DOHH2 (cell line): ENCODE data around the gene ASB6.

Experiments used
- H3F3A ChIP-seq: fragments of 200-600 bp; sonication (generic), shearing (Covaris generic); 2 replicates; pipeline ENCODE4 v1.6.0; 2016; ENCODE audit warnings: antibody characterized with exemption, mild to moderate bottlenecking; ENCODE audit not compliant: control insufficient read depth, insufficient read depth
- H3K27ac ChIP-seq: fragments of 200-600 bp; sonication (generic); 2 replicates; pipeline ENCODE4 v1.5.1; 2014; ENCODE audit warnings: low read depth, mild to moderate bottlenecking, low read length, moderate library complexity
- H3K27me3 ChIP-seq: fragments of 200-600 bp; sonication (generic); 2 replicates; pipeline ENCODE4 v1.6.1; 2014; ENCODE audit warnings: mild to moderate bottlenecking, low read length, mixed read lengths; ENCODE audit not compliant: control insufficient read depth
- H3K36me3 ChIP-seq: fragments of 200-600 bp; sonication (generic); 2 replicates; pipeline ENCODE4 v1.6.1; 2014; ENCODE audit warnings: mild to moderate bottlenecking, low read length, moderate library complexity, mixed read lengths; ENCODE audit not compliant: control insufficient read depth
- H3K4me1 ChIP-seq: fragments of 200-600 bp; sonication (generic); 2 replicates; pipeline ENCODE4 v1.6.1; 2014; ENCODE audit warnings: mild to moderate bottlenecking, low read length, mixed read lengths; ENCODE audit not compliant: control insufficient read depth
- H3K4me2 ChIP-seq: fragments of 200-600 bp; sonication (generic); 2 replicates; pipeline ENCODE4 v1.6.0; 2014; ENCODE audit warnings: mild to moderate bottlenecking, low read length, moderate library complexity
- H3K4me3 ChIP-seq: fragments of 200-600 bp; sonication (generic); 2 replicates; pipeline ENCODE4 v1.5.1; 2014; ENCODE audit warnings: mild to moderate bottlenecking, low read length, mixed read lengths
- H3K79me2 ChIP-seq: fragments of 200-600 bp; sonication (generic); 2 replicates; pipeline ENCODE4 v1.6.1; 2014; ENCODE audit warnings: mild to moderate bottlenecking, low read length, mixed read lengths; ENCODE audit not compliant: control insufficient read depth
- H3K9me2 ChIP-seq: fragments of 200-600 bp; sonication (generic); replicated peaks from 2 replicates; pipeline ENCODE4 v1.6.1; 2014; ENCODE audit warnings: mild to moderate bottlenecking, low read length, mixed read lengths; ENCODE audit not compliant: control insufficient read depth
- H3K9me3 ChIP-seq: fragments of 200-600 bp; sonication (generic); 2 replicates; pipeline ENCODE4 v1.6.1; 2014; ENCODE audit warnings: antibody characterized with exemption, low read length, mixed read lengths; ENCODE audit not compliant: control insufficient read depth, insufficient read depth
- H4K20me1 ChIP-seq: fragments of 200-600 bp; sonication (generic); 2 replicates; pipeline ENCODE4 v1.6.0; 2014; ENCODE audit warnings: low read depth, mild to moderate bottlenecking, antibody characterized with exemption, low read length, moderate library complexity; ENCODE audit not compliant: control insufficient read depth, insufficient read depth
- EZH2phosphoT487 ChIP-seq: fragments of 200-600 bp; sonication (generic); IDR thresholded peaks from 2 replicates; pipeline ENCODE4 v1.6.1; 2017; ENCODE audit warnings: borderline replicate concordance, mild to moderate bottlenecking, antibody characterized with exemption, low read length, moderate library complexity, mixed read lengths
- TF ChIP-seq, protein P1 (sequence below): fragments of 200-600 bp; sonication (generic); IDR thresholded peaks from one replicate; pipeline ENCODE4 v1.5.1; 2014; ENCODE audit warnings: antibody characterized with exemption, mild to moderate bottlenecking, low read depth, low read length; ENCODE audit not compliant: poor library complexity, severe bottlenecking

ASB6 gene

DNA sequence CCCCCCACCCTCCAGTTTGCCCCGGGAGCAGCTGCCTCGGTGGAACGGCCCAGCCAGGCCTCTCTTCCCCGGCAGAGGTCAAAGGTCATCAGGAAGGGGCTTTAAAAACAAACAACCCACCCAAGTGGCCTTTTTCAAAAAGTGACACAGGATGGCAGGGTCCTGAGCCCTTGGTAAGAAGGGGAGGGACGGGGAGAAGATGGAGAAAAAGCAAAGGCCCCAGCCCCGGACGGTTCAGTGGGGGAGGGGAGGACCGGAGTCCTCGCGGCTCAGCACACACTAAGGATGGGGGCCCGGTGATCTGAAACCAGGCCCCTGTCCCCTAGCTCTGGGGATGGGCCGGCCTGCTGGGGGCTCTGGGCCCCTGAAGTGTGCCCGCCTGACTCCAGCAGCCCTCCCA lies 24.6 kb upstream of the ASB6 start:
- Histone ChIP-seq H3K79me2 (no peaks in the 10 kb centered on the region), H3K9me2 (no peaks in the 10 kb centered on the region), H3K9me3 (no peaks in the 10 kb centered on the region), H3K36me3 (no peaks in the 10 kb centered on the region), H3K4me1 (no peaks in the 10 kb centered on the region), H3K4me3 (no peak overlapping the region), H3F3A (no peaks in the 10 kb centered on the region), H3K27me3 (no peaks in the 10 kb centered on the region), H3K4me2 (no peak overlapping the region), H4K20me1 (no peaks in the 10 kb centered on the region), H3K27ac (no peak overlapping the region)
- TF ChIP-seq EZH2phosphoT487 = no peak
- TF ChIP-seq, protein P1, sequence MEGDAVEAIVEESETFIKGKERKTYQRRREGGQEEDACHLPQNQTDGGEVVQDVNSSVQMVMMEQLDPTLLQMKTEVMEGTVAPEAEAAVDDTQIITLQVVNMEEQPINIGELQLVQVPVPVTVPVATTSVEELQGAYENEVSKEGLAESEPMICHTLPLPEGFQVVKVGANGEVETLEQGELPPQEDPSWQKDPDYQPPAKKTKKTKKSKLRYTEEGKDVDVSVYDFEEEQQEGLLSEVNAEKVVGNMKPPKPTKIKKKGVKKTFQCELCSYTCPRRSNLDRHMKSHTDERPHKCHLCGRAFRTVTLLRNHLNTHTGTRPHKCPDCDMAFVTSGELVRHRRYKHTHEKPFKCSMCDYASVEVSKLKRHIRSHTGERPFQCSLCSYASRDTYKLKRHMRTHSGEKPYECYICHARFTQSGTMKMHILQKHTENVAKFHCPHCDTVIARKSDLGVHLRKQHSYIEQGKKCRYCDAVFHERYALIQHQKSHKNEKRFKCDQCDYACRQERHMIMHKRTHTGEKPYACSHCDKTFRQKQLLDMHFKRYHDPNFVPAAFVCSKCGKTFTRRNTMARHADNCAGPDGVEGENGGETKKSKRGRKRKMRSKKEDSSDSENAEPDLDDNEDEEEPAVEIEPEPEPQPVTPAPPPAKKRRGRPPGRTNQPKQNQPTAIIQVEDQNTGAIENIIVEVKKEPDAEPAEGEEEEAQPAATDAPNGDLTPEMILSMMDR = no peak

DNA sequence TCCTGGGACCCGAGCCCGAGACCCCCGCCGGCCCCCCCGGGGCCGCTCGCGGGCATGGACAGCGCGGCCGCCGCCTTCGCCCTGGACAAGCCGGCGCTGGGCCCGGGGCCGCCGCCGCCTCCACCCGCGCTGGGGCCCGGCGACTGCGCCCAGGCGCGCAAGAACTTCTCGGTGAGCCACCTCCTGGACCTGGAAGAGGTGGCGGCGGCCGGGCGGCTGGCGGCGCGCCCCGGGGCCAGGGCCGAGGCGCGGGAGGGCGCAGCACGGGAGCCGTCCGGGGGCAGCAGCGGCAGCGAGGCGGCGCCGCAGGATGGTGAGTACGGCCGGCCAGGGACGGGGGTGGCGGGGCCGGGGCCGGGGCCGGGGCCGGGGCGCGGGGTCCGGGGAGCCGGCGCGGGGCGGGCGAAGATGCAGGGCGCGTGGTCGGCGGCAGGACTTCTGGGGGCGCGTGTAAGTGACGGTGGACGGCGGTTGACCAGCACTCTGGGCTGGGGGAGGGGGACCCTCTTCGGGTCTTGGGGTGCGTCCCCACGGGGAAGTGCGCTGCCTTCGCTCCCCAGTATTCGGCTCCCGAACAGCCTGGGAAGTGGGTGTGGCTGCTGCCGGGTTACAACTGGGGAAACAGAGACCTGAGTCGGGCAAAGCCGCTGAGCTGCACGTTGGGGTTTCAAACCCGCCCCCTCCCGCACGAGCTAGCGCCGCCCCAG lies 24.0 kb upstream of the ASB6 start:
- Histone ChIP-seq H3K4me2 (no peak overlapping the region), H4K20me1 (no peaks in the 10 kb centered on the region), H3K79me2 (no peaks in the 10 kb centered on the region), H3K36me3 (no peaks in the 10 kb centered on the region), H3K9me2 (no peaks in the 10 kb centered on the region), H3K4me1 (no peaks in the 10 kb centered on the region), H3K27me3 (no peaks in the 10 kb centered on the region), H3K4me3 (no peak overlapping the region), H3F3A (no peaks in the 10 kb centered on the region), H3K27ac (no peak overlapping the region), H3K9me3 (no peaks in the 10 kb centered on the region)
- TF ChIP-seq EZH2phosphoT487 = no peak
- TF ChIP-seq, protein P1 = no peak

DNA sequence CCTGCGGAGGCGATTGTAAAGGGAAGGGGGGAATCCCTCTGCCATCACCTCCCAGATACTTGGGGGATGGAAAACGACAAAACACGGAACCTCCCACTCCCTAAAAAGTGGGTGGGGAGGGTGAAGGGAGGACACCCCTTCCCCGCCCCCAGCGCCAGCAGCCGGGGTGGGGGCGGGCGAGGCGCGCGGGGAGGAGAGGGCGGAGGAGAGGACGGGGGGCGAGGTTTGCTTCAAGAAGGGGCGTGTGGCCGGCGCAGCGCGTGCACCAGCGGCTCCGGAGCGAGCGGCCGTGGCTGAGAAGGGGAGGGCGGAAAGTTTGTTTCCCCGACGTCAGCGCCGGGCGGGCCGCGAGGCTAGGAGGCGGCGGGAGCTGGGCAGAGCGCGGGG lies 23.4 kb upstream of the ASB6 start, which contains the start of gene PRRX2:
TSS of gene PRRX2 (plus strand) at position 259 of the 387 bp plus-strand sequence. CDS start 221 bp downstream, outside the sequence.
- H4K20me1 ChIP-seq = no peaks in the 10 kb centered on the region
- TF ChIP-seq, protein P1 = no peak
- TF ChIP-seq EZH2phosphoT487 = no peak
- no peaks in the 10 kb centered on the region for H3K4me1 ChIP-seq
- H3K36me3 ChIP-seq = no peaks in the 10 kb centered on the region
- no peaks in the 10 kb centered on the region for H3K9me2 ChIP-seq
- H3K27me3 ChIP-seq = no peaks in the 10 kb centered on the region
- no peak within 1 kb of the TSS for H3K4me3 ChIP-seq
- H3K9me3 ChIP-seq = no peaks in the 10 kb centered on the region
- H3K27ac ChIP-seq = no peak within 1 kb of the TSS
- no peaks in the 10 kb centered on the region for H3K79me2 ChIP-seq
- no peak within 1 kb of the TSS for H3K4me2 ChIP-seq
- H3F3A ChIP-seq = no peaks in the 10 kb centered on the region
